Stimulated activated CD4-positive, alpha-beta T cell treated with anti-CD3 and anti-CD28 coated beads, Interleukin-12 subunit alpha, Interleukin-12 subunit beta, amount 100 ng/mL, for 48 hours (primary cell): ENCODE results near the gene CDK10.

ENCODE experiments used
- DNase-seq, 3 donors: peaks; one replicate each; pipeline ENCODE4 v3.0.0-alpha.2; 2020; ENCODE audit warnings: low read depth in 2 of 3, low spot score in 1 of 3

Gene CDK10

DNA sequence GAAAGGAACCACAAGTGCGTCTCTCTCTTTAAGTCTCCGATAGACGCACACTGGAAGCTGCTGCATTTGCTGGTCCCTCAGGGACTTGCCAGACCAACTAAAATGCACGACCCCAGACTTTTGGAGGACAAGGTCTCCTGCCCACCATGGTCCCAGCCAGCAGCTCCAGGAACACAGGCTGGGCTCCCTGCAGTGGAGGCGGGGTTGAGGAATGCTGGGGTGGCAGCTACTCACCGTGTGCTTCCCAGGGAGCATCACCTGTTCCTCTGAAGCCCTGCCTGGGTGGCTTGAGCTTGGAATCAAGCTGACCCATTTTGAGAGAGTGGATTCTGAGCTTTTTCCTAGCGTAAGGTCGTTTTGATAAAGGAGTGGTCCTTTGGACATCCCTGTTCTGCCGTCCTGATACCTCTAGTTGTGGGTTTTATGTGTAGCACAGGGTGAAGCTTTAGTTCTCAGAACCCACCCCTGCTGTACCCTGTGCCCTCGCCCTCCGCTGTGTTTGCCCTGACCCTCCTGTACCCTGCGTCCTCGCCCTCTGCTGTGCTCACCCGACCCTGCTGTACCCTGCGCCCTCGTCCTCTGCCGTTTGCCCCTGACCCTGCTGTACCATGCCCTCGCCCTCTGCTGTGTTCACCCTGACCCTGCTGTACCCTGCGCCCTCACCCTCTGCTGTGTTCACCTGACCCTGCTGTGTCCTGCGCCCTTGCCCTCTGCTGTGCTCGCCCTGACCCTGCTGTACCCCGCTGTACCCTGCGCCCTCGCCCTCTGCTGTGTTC lies 45.8 kb downstream of the CDK10 start:
- DNase-seq = no peak

GRCh38 chr16:89732918-89733242 lies 46.4 kb downstream of the CDK10 start:
- DNase-seq = no peak

- no peak for DNase-seq
Observed at GRCh38 chr16:89733322-89733721, 46.8 kb downstream of the CDK10 start.

- no peak for DNase-seq
Observed at GRCh38 chr16:89733792-89734191, 47.3 kb downstream of the CDK10 start.

- DNase-seq = no peak
Observed at GRCh38 chr16:89736554-89736953, 50.1 kb downstream of the CDK10 start.

DNA sequence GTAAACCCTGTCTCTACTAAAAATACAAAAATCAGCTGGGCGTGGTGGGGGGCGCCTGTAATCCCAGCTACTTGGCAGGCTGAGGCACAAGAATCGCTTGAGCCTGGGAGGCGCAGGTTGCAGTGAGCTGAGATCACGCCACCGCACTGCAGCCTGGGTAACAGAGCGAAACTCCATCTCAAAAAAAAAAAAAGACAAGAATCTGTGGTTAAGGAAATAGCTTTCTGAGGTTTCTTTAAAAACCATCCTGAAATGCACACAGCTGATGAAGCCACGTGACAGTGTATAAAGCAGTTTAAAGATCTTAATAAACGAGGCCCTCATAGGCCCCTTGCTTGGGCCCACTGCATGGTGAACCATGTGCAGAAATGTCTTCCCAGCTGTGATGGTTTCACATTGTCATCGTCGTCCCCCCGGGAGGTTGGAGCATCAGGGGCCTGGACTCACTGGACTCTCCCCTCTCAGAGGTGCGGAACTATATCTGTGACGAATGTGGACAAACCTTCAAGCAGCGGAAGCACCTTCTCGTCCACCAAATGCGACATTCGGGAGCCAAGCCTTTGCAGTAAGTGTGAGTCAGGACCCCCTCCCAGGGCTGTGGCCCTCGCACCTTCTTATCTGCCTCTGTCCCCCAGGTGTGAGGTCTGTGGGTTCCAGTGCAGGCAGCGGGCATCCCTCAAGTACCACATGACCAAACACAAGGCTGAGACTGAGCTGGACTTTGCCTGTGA lies 51.0 kb downstream of the CDK10 start:
- DNase-seq = no peak

- no peak for DNase-seq
Observed at GRCh38 chr16:89738072-89738377, 51.5 kb downstream of the CDK10 start.

GRCh38 chr16:89738538-89739317 lies 52.2 kb downstream of the CDK10 start:
- DNase-seq = no peak

DNA sequence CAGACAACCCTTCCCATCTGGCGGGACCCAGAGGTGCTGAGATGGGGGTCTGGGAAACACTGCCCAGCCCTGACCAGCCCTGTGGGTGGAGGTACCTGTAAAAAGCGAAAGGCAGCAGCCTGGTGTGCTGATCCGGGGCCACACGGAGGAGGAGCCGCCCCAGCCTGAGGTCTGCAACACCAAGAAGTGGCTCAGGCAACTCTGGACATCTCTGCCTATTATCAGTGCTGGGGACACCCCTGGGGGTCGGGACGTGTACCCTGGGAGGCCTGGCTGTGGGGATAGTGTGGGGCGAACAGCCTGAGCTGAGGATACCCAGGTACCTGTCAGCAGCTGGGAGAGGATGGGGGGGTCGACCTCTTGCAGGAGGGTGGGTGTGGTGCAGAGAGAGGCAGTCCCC lies 52.9 kb downstream of the CDK10 start:
- no peak for DNase-seq

- no peak for DNase-seq
Observed at GRCh38 chr16:89741342-89742014, 55.0 kb downstream of the CDK10 start.

GRCh38 chr16:89742948-89743347 lies 56.5 kb downstream of the CDK10 start:
- no peak for DNase-seq

GRCh38 chr16:89744813-89745212 lies 58.3 kb downstream of the CDK10 start:
- DNase-seq = no peak
